WTC11 (cell line): Measurements from ENCODE around the gene FRMD4A. TPM values are rescaled to one million over a fixed set of nuclear protein-coding genes. Genes with fewer than 3 reads are reported as not detected.

Experiments
- ATAC-seq: fragments of 200-7000 bp; cut with Tn5 transposase; 2 replicates; pipeline ENCODE4 v1.10.0; 2021; ENCODE audit warnings: mild to moderate bottlenecking, moderate library complexity
- CTCF ChIA-PET: fragments of 300-600 bp; sonication (Branson Sonifier 250); formaldehyde crosslinking; loops from one replicate; lab custom pipeline; 2021; ENCODE audit warnings: antibody characterized with exemption; lab: Charles Lee
- POLR2A ChIA-PET: fragments of 350-600 bp; sonication (Branson Sonifier 250); formaldehyde crosslinking; loops from one replicate; lab custom pipeline; 2021; ENCODE audit warnings: antibody characterized with exemption; lab: Charles Lee
- DNase-seq: peaks from one replicate; pipeline ENCODE4 v3.0.0; 2021; ENCODE audit warnings: low spot score
- H3K27ac Mint-ChIP-seq: 2 replicates; pipeline ENCODE4 v1.8.0; 2021; ENCODE audit warnings: mixed read lengths
- H3K27me3 Mint-ChIP-seq: 2 replicates; pipeline ENCODE4 v1.8.0; 2021; ENCODE audit warnings: low read depth, mild to moderate bottlenecking, moderate library complexity, mixed read lengths
- H3K36me3 Mint-ChIP-seq: 2 replicates; pipeline ENCODE4 v1.8.0; 2021; ENCODE audit warnings: mixed read lengths
- H3K4me1 Mint-ChIP-seq: 2 replicates; pipeline ENCODE4 v1.8.0; 2022; ENCODE audit warnings: mixed read lengths
- H3K4me3 Mint-ChIP-seq: 2 replicates; pipeline ENCODE4 v1.8.0; 2021; ENCODE audit warnings: mild to moderate bottlenecking, moderate library complexity, mixed read lengths
- H3K9me3 Mint-ChIP-seq: 2 replicates; pipeline ENCODE4 v1.8.0; 2021; ENCODE audit warnings: mixed read lengths
- ATF6 ChIP-seq: sonication (generic); formaldehyde crosslinking; IDR thresholded peaks from 2 replicates; pipeline ENCODE4 v1.8.1; 2023; ENCODE audit warnings: mild to moderate bottlenecking, missing genetic modification reagents
- CDX4 ChIP-seq: fragments of 250-450 bp; sonication (Bioruptor Pico); IDR thresholded peaks from 2 replicates; pipeline ENCODE4 v1.9.0; 2021; ENCODE audit warnings: moderate library complexity, mild to moderate bottlenecking, inconsistent platforms, borderline replicate concordance
- CREB1 ChIP-seq: sonication (generic); formaldehyde crosslinking; IDR thresholded peaks from 2 replicates; pipeline ENCODE4 v1.8.0; 2023; ENCODE audit warnings: mild to moderate bottlenecking, missing genetic modification reagents
- CREM ChIP-seq: sonication (generic); formaldehyde crosslinking; IDR thresholded peaks from 2 replicates; pipeline ENCODE4 v1.8.1; 2022; ENCODE audit warnings: mild to moderate bottlenecking, missing genetic modification reagents, moderate library complexity
- ELF4 ChIP-seq: sonication (generic); formaldehyde crosslinking; IDR thresholded peaks from 2 replicates; pipeline ENCODE4 v1.8.1; 2022; ENCODE audit warnings: low read depth, mild to moderate bottlenecking, moderate library complexity, missing genetic modification reagents
- ERG ChIP-seq: fragments of 250-450 bp; sonication (Bioruptor Pico); IDR thresholded peaks from 2 replicates; pipeline ENCODE4 v1.8.0; 2021; ENCODE audit warnings: mild to moderate bottlenecking
- MXD4 ChIP-seq: fragments of 250-450 bp; sonication (Bioruptor Pico); IDR thresholded peaks from 2 replicates; pipeline ENCODE4 v1.8.0; 2021; ENCODE audit warnings: mild to moderate bottlenecking, moderate library complexity, borderline replicate concordance
- NR2C2 ChIP-seq: sonication (generic); formaldehyde crosslinking; IDR thresholded peaks from 2 replicates; pipeline ENCODE4 v1.8.0; 2022; ENCODE audit warnings: mild to moderate bottlenecking, missing genetic modification reagents
- NR3C1 ChIP-seq: sonication (generic); formaldehyde crosslinking; conservative IDR thresholded peaks from 2 replicates; pipeline ENCODE4 v1.8.1; 2023; ENCODE audit warnings: low read depth, mild to moderate bottlenecking, missing genetic modification reagents
- PRDM15 ChIP-seq: sonication (generic); formaldehyde crosslinking; IDR thresholded peaks from 2 replicates; pipeline ENCODE4 v1.8.0; 2022; ENCODE audit warnings: missing genetic modification reagents
- SMAD3 ChIP-seq: sonication (generic); formaldehyde crosslinking; IDR thresholded peaks from 2 replicates; pipeline ENCODE4 v1.8.0; 2022; ENCODE audit warnings: missing genetic modification reagents, mild to moderate bottlenecking, borderline replicate concordance
- SOX15 ChIP-seq: fragments of 250-450 bp; sonication (Bioruptor Pico); IDR thresholded peaks from 2 replicates; pipeline ENCODE4 v1.9.0; 2021; ENCODE audit warnings: mild to moderate bottlenecking
- STAT6 ChIP-seq: sonication (generic); formaldehyde crosslinking; conservative IDR thresholded peaks from 2 replicates; pipeline ENCODE4 v1.8.1; 2023; ENCODE audit warnings: mild to moderate bottlenecking, low read depth, missing genetic modification reagents, moderate library complexity
- TP53 ChIP-seq: sonication (generic); formaldehyde crosslinking; IDR thresholded peaks from 2 replicates; pipeline ENCODE4 v1.8.1; 2023; ENCODE audit warnings: mild to moderate bottlenecking, missing genetic modification reagents
- USF2 ChIP-seq: sonication (generic); formaldehyde crosslinking; IDR thresholded peaks from 2 replicates; pipeline ENCODE4 v1.8.1; 2023; ENCODE audit warnings: mild to moderate bottlenecking, missing genetic modification reagents, moderate library complexity
- ZMAT4 ChIP-seq: fragments of 250-450 bp; sonication (Bioruptor Pico); IDR thresholded peaks from 2 replicates; pipeline ENCODE4 v1.9.0; 2021; ENCODE audit warnings: mild to moderate bottlenecking
- ZNF263 ChIP-seq: sonication (generic); formaldehyde crosslinking; IDR thresholded peaks from 2 replicates; pipeline ENCODE4 v1.8.1; 2022; ENCODE audit warnings: low read depth, mild to moderate bottlenecking, moderate library complexity, missing genetic modification reagents
- total RNA-seq: library from RNA; stranded (reverse); gene quantifications from 3 replicates; pipeline ENCODE4 v1.2.3, GENCODE V29; 2021

Gene FRMD4A
- total RNA-seq, 1 experiment from 2014 or later: 35.5 TPM

GRCh38 chr10:13994932-13995331, 335.8 kb downstream of the FRMD4A start (continued):
- no peak for TF ChIP-seq ERG
- no peak for TF ChIP-seq NR3C1 (CRISPR knock-in tag)
- TF ChIP-seq PRDM15 (CRISPR knock-in tag): no peak

- Mint-ChIP-seq H3K36me3 (no peaks in the 10 kb centered on the region), H3K27me3 (no peaks in the 10 kb centered on the region), H3K4me3 (no peak overlapping the region), H3K9me3 (peaks cover 9% of the 10 kb centered on the region; the same call in 1 of the 2 replicates), H3K4me1 (peaks cover 15% of the 10 kb centered on the region), H3K27ac (no peak overlapping the region)
- POLR2A ChIA-PET: interaction anchor here (0.6 to 0.7 kb wide), 2 partner anchors 156 to 326 kb away, joined by 4 to 5 read pairs; no protein-coding TSS in a partner anchor
- no peak for ATAC-seq
- no peak for TF ChIP-seq ZNF263
- no peak for TF ChIP-seq MXD4 (CRISPR knock-in tag)
- TF ChIP-seq CDX4 (CRISPR knock-in tag): no peak
- no peak for TF ChIP-seq NR3C1 (CRISPR knock-in tag)
- no peak for TF ChIP-seq ATF6
- no peak for TF ChIP-seq PRDM15 (CRISPR knock-in tag)
- CTCF ChIA-PET: interaction anchor here (1.0 kb wide), 3 partner anchors 9 to 104 kb away, joined by 3 to 4 read pairs (median 3); no protein-coding TSS in a partner anchor
- no peak for DNase-seq
Observed at GRCh38 chr10:13993673-13994089, 337.0 kb downstream of the FRMD4A start.

GRCh38 chr10:13993169-13993568, 337.6 kb downstream of the FRMD4A start:
- no peaks in the 10 kb centered on the region for H3K27me3 Mint-ChIP-seq
- ATAC-seq (no peak), DNase-seq (no peak)
- peaks cover 4% of the 10 kb centered on the region; the same call in 1 of the 2 replicates for H3K9me3 Mint-ChIP-seq
- no peak overlapping the region for H3K27ac Mint-ChIP-seq
- CTCF ChIA-PET: interaction anchor here (1.0 kb wide), 2 partner anchors 9 to 39 kb away, joined by 3 read pairs; no protein-coding TSS in a partner anchor
- POLR2A ChIA-PET: no interaction called here
- no peaks in the 10 kb centered on the region for H3K36me3 Mint-ChIP-seq
- H3K4me3 Mint-ChIP-seq: no peak overlapping the region
- H3K4me1 Mint-ChIP-seq: peaks cover 15% of the 10 kb centered on the region
- TF ChIP-seq SOX15 (CRISPR knock-in tag) (no peak), TP53 (CRISPR knock-in tag) (no peak), CREM (CRISPR knock-in tag) (no peak), STAT6 (no peak), NR2C2 (CRISPR knock-in tag) (no peak), SMAD3 (CRISPR knock-in tag) (no peak), ZMAT4 (CRISPR knock-in tag) (no peak), ELF4 (CRISPR knock-in tag) (no peak), USF2 (CRISPR knock-in tag) (no peak), CREB1 (no peak)
